Measurements from ENCODE around the gene RBPJ.

DNA sequence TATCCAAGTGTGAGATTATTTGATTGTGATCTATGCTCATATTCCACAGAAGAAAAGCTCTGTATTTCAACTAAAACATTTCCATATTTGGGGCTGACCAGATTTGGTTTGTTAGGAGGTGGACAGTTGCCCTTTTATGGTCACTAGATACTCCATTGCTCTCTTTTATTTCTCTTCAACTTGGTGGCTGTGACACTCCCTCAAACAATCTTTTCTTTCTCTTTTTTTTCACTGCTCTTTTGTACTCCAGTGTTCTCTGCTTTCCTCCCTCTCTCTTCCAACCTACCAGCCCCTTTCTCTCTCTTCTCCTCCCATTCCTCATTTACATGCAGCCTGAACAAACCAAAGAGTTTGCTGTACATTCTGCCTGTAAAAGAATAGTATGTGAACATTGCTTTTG, 48.8 kb downstream of the RBPJ start:
- TF ChIP-seq CTCF (conservative IDR thresholded peaks at IDR 0.05; ENCODE audit: low read length) (no peak), EZH2phosphoT487 (IDR thresholded peaks at IDR 0.05; ENCODE audit: borderline replicate concordance) (no peak)

All from Loucy (cell line).